BJ (cell line): ENCODE measurements around the gene CTSL. TPM values are rescaled to one million over a fixed set of nuclear protein-coding genes. Genes with fewer than 3 reads are reported as not detected.

Experiments
- CTCF ChIA-PET: fragments of 350-600 bp; formaldehyde crosslinking; extraction: SDS; loops from one replicate; lab custom pipeline; 2021; ENCODE audit warnings: antibody characterized with exemption, inconsistent platforms; lab: Yijun Ruan, JAX
- POLR2A ChIA-PET: fragments of 300-600 bp; sonication (Branson Sonifier 250); formaldehyde crosslinking; extraction: SDS; loops from one replicate; lab custom pipeline; 2021; ENCODE audit warnings: antibody characterized with exemption; lab: Charles Lee
- DNase-seq: peaks from one replicate; pipeline ENCODE4 v3.0.0-alpha.2; 2011; ENCODE audit warnings: low read depth
- H3K27me3 ChIP-seq: 2 replicates; pipeline ENCODE4 v1.6.0; 2011; ENCODE audit warnings: low read length; ENCODE audit not compliant: control insufficient read depth, insufficient read depth
- H3K36me3 ChIP-seq: 2 replicates; pipeline ENCODE4 v1.5.1; 2011; ENCODE audit warnings: low read length; ENCODE audit not compliant: control insufficient read depth, insufficient read depth
- H3K4me3 ChIP-seq: 2 replicates; pipeline ENCODE4 v1.5.1; 2011; ENCODE audit warnings: low read depth, mild to moderate bottlenecking, control low read depth, low read length
- CTCF ChIP-seq: IDR thresholded peaks from 2 replicates; pipeline ENCODE4 v1.5.1; 2011; ENCODE audit warnings: low read depth, mild to moderate bottlenecking, control low read depth, inconsistent platforms, low read length, moderate library complexity; ENCODE audit not compliant: insufficient read depth
- polyA plus RNA-seq: library from polyadenylated mRNA; depleted of rRNA; stranded (reverse); fragments of >200 nt; gene quantifications from 2 replicates; pipeline ENCODE4 v1.2.3, GENCODE V29; 2011

The CTSL gene
- polyA plus RNA-seq, 1 experiment, result 146 TPM

- CTCF ChIA-PET, result interaction anchor here (0.6 kb wide), 1 partner anchor 22 kb away, joined by 3 read pairs; no protein-coding TSS in a partner anchor
- no peak overlapping the region for H3K4me3 ChIP-seq
- TF ChIP-seq CTCF, result no peak
- no peaks in the 10 kb centered on the region for H3K36me3 ChIP-seq
- DNase-seq, result no peak
- H3K27me3 ChIP-seq, result no peaks in the 10 kb centered on the region
- POLR2A ChIA-PET, result no interaction called here
These were observed 19.7 kb upstream of the CTSL start for GRCh38 chr9:87706066-87706739.

- ChIA-PET POLR2A (no interaction called here), CTCF (no interaction called here)
- no peak for TF ChIP-seq CTCF
- no peak for DNase-seq
- no peaks in the 10 kb centered on the region for H3K36me3 ChIP-seq
- no peak overlapping the region for H3K4me3 ChIP-seq
- no peaks in the 10 kb centered on the region for H3K27me3 ChIP-seq
These were observed 18.0 kb upstream of the CTSL start for GRCh38 chr9:87707805-87708506.

- POLR2A ChIA-PET, result no interaction called here
- CTCF ChIA-PET, result interaction anchor here (0.6 kb wide), 1 partner anchor 46 kb away, joined by 3 read pairs; no protein-coding TSS in a partner anchor
These were observed 17.4 kb upstream of the CTSL start for GRCh38 chr9:87708546-87708945.

DNA sequence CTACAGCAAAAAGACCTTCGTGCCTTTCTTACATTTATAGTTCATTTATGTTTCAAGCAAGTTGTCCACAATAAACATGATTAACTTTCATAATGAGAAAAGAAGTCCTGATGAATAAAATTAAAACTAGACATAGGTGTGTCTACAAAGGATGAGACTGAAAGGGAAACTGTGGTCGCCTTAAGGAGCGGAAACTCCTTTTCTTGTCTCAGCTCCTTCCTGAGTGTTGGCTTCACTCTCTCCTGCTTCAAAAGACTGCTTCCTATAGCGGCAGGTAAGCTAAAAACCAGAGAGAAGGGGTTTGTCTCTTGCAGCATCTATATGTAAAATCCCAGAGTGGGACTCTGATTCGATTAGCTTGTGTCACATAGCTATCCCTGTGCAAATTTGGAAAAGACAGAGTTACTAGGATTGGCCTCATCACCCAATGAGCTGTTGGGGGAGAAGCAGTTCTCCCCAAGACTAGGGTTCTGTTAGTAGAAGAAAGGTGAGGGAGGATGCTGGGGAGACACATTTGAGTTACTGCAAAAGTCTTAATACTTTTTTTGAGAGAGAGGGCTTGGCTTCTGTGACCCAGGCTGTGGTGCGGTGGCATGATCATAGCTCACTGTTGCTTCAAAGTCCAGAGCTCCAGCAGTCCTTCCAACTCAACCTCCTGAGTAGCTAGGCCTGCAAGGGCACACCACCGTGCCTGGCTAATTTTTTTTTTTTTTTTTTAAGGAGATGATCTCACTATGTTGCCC, 16.8 kb upstream of the CTSL start:
- POLR2A ChIA-PET, result no interaction called here
- no peak for TF ChIP-seq CTCF
- Histone ChIP-seq H3K27me3 (no peaks in the 10 kb centered on the region), H3K4me3 (no peak overlapping the region), H3K36me3 (no peaks in the 10 kb centered on the region)
- CTCF ChIA-PET, result interaction anchor here (0.6 to 2.1 kb wide), 2 partner anchors 46 to 103 kb away, joined by 3 to 6 read pairs; no protein-coding TSS in a partner anchor
- no peak for DNase-seq

More at GRCh38 chr9:87708546-87708945, 17.4 kb upstream of the CTSL start:
- TF ChIP-seq CTCF, result no peak
- no peaks in the 10 kb centered on the region for H3K27me3 ChIP-seq
- H3K4me3 ChIP-seq, result no peak overlapping the region
- no peak for DNase-seq
- no peaks in the 10 kb centered on the region for H3K36me3 ChIP-seq

- CTCF ChIA-PET, result interaction anchor here (2.1 kb wide), 1 partner anchor 102 kb away, joined by 6 read pairs; no protein-coding TSS in a partner anchor
- Histone ChIP-seq H3K36me3 (no peaks in the 10 kb centered on the region), H3K27me3 (no peaks in the 10 kb centered on the region), H3K4me3 (no peak overlapping the region)
- TF ChIP-seq CTCF, result no peak
- DNase-seq, result no peak
- POLR2A ChIA-PET, result no interaction called here
These were observed 15.5 kb upstream of the CTSL start for GRCh38 chr9:87710443-87710842.
